HG03354 (cell line): ENCODE measurements around the gene MYO5A.
"Not testable (repeated sequence)": the region's sequence is repeated elsewhere in the genome, so short reads cannot be mapped to it uniquely, and the experiment has no call there.

Experiments used
- ATAC-seq: cut with Tn5 transposase; IDR thresholded peaks from one replicate; pipeline ENCODE4 v1.9.1; 2021; ENCODE audit warnings: mild to moderate bottlenecking; ENCODE audit not compliant: unreplicated experiment, poor library complexity, severe bottlenecking

MYO5A gene

DNA sequence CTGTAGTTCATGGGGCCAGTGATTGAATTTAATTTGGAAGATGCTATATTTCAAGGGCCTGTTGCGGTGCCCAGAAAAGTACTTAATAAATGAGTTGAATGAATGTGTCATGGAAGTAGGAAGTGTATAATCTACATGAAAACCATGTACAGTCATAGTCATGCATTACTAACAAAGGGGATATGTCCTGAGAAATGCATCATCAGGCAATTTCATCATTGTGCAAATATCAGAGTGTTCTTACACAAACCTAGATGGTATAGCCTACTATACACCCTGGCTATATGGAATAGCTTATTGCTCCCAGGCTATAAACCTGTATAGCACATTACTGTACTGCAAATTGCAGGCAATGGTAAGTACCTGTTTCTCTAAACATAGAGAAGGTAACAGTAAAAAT lies 222.4 kb downstream of the MYO5A start:
- ATAC-seq = no peak

DNA sequence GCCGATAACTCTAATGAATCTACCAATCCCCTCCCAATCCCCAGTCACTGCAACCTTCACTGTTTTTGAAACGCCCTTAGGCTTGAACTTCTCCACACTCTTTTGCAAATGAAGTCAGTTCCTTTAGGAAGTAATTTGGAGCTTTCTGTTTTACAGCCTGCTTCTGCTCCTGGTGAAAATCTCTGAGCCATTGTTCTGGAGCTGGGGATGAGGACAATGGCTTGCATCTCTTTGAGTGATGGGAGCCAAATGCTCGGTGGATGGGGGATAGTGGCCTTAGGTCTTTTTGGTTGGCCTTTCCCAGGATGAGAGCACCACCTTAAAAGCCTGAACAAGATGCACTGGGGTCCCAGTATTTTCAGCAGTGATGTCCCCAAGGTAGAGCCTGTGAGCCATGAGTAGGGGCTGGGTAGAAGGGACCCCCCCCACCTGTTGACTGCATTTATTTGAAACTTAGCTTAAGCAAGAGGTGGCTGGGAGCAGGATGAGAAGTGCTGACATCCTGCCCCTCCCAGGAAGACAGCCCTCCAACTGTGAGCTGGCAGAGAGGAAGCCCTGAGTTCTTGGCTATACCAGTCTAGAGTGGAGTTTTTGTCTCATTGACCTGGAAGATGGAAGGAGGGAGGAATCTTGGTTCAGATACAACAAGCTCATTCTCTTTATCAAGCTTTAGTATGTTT lies 225.4 kb downstream of the MYO5A start:
- ATAC-seq = no peak

DNA sequence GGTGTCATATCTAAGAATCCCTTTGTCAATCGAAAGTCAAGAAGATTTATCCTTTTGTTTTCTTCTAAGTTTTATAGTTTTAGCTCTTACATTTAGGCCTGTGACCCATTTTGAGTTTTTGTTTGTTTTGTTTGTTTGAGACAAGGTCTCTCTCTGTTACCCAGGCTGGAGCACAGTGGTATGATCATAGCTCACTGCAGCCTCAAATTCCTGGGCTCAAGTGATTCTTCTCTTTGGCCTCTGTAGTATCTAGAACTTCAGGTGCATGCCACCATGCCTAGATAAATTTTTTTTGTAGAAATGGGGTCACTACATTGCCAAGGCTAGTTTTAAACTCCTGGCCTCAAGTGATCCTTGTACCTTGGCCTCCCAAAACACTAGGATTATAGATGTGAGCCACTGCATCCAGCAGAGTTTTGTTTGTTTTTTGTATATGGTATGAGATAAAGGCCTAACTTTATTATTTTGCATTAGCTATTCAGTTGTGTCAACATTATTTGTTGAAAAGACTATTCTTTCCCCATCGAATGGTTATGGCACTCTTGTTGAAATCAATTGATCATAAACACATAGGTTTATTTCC lies 227.3 kb downstream of the MYO5A start:
- ATAC-seq = no peak

DNA sequence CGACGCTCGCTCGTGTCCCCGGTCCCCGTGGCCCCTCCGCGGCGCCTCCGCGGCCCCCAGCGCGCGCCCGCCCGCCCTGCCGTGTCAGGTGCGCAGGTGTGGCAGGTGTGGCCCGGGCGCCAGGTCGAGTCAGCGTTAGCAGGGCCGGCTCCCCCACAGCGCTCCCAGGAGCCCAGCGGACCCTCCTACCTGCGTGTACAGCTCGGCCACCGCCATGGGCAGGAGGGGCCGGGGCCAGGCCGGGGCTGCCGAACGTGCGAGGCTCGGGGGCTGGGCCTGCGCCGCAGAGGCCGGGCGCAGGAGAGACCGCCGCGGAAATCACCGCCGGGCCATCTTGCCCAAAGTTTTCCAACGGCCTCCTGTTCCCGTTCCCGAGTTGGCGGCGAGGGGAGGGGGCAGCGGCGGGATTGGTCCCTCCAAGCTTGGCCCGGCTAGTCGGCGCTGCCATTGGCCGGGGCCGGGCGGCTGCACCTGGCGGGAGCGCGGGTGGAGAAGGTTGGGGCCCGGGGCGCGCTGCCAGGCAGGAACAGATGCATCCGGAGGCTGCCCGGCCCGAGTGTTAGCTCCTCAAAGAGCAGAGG lies 233.2 kb downstream of the MYO5A start, which contains the start of gene MYO5C:
Gene MYO5C, minus strand, starts transcription at position 384 of the 581 bp plus-strand sequence. Its CDS starts 168 bp downstream, at position 216.
- no peak for ATAC-seq

DNA sequence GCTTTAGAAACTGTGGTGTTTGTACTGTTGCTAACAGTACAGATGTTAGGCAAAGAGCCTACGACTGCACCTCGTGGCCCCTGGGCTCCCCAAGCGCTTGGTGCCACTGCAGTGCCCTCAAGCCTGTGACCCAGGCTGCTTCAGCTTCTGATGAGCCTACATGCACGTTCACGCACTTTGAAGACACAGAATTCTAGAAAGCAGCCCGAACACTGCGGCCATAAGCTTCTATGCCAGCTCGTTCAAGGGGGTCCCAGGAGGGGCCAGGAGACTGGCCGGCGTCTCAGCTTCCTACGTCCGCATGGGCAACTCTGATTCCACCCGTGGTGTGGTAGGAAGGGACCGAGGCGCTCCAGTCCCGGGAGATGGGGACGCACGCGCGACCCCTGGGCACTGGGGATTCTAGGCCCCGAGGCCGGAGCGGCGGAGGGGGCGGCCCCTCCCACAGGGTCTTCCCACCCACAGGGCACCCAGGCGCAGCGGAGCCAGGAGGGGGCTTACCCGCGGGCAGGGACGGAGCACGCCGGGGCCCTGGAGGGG lies 233.7 kb downstream of the MYO5A start:
- ATAC-seq = no peak

DNA sequence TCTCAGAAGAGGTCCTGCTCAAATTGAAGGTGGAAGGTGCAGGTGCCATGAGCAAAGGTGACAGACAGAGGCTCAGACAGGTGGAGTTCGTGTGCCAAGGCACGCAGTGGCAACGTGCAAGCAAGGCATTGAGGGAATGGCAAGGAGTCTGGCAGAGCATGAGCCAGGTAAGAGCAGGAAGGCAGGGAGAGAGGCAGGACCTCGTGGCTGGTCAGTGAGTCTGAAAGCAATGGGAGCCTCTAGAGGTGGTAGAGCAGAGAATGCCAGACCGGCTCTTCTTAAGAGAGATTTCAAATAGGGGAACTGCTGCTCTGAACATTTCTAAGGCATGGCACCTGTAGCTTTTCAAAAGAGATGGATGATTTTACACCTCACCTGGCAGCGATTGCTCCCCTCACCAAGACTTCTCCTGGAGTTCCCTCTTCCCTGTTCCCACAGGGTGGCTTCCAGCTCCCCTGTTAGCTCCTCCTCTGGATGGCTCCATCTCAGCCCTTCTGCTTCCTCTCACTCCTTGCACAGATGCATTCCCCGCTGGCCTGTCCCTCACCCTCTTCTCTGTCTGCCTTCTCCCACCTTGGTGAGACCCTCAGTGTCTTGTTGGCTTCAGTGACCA lies 235.8 kb downstream of the MYO5A start:
- ATAC-seq = no peak

DNA sequence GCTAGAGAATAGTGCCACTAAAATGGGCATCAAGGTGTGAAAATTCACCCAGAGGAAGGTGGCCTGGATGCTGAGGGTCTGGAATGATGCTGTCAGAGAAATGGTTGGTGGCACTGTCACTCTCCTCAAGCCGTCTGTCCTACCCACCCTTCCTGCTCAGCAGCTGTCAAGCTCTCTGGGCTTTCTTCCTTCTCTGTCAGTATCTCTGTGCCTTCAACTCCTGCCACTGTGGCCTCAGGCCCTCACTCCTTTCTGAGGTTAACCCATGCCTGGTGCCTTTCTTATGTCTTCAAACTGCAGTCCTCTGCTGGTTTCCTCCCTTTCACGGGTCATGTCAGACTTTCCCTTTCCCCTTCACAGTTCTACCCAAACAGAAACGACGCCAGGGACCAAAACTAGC lies 237.5 kb downstream of the MYO5A start:
- no peak for ATAC-seq

DNA sequence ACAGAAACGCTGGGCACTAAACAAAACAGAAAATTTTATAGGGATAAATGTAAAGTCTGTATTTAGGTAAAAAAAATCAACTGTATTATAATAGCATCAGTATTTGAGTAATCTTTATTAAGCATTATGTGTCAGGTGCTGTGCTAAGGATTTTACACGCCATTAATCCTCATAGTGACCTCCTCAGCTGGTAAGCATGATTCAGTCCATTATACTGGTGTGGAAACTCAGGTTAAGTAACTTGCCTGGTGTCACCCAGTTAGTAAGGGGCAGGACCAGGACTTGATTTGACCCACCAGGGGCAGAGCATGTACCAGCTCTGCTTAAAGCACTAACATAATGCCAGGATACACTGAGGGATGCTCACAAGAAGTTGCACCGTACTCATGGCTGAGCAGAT lies 237.9 kb downstream of the MYO5A start:
- no peak for ATAC-seq

DNA sequence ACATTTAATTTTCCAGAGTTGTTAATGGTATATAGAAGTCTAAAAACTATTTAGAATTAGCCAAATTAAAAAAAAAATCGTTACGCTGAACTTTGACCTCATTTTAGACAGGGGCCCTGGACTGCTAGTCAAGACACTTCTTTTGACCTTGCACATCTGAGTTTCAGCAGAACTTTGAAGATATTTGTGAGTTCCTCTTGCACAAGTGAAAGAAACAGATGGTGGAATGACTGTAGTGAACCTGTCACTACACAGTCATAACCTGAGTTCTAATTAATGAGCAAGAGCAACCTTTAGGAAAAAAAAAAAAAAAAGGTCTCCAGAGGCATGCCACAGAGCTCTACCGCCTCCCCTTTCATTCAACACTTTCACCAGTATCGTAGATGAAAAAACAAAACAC lies 238.4 kb downstream of the MYO5A start:
- ATAC-seq = peak; percentile 47

DNA sequence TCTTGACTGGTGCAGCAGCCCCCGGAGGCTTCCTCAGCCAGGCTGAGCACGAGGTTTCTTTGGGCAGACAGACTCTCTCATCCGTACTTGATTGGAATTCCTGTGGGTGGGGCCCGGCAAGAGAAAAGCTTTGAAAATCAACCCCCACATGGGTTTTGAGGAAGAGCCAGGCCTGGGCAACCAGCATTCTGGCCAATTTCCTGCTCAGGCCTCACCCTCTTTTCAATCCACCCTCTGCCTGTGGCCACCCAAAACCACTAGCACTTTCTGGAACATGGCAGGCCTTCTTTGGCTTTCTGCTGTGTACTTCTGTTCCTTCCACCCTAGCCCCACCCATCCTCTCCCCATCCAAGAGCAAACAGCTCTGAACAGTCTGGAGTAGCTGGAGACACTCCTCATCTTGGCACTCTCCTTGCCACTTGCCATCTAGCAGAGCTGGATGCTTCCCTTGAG lies 239.0 kb downstream of the MYO5A start:
- no peak for ATAC-seq

DNA sequence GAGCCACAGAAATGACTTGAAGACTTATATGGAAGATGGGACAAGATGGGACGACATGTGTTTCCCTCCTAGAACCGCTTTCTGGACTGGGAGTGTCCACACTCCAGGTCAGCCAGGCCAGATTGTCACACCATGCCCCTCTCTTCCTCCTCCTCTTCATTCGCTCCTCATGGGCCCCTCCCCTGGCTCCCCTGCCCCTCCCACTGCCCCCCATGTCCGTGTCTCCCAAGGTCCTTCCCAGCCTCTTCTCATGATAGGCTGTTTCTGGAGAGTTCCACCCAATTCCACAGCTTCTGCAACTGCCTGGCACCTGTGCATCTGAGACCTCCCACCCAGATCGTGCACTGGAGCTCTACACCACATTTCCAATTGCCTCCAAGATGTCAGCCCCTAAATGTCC lies 239.7 kb downstream of the MYO5A start:
- ATAC-seq = no peak

DNA sequence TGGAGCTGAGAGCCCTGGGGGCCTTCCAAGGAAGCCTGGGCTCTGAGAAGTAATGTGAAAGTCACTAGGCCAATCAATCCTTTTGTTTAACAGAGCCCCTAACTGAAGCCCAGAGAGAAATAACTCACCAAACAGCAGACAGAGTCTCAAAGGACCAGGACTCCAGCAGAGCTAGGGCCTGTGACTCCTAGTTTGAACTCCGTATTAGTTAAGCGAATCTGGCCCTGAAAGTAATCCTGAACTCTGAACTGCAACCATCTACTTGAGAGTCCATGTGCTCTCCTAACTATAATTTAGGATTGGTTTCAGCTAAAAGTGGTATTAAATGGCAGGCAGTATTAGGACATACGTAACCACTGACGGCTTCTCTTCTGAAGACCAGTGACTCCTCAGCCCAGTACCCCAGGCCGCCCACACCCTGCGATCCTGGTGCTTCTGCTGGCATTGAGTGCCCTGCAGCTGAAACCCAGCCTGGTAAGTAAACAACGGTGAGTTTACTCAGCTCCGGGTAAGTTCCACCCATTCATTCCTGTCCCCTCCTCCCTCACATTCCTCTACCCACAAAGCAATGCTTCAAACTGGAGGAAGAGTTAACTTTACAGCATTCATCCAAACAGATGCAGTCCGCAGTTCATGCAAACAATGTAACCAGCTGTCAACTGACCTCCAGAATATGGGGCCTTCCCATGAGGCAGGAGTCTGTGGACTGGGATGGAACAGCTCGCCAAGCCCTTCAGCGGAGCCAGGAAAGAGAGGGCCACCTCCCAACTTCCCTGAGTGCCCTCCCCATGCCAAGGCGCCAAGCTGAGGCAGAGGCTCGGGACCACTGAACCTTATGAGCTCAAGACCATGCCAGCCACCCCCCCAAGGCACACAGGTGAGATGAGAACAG lies 240.4 kb downstream of the MYO5A start:
- no peak for ATAC-seq

DNA sequence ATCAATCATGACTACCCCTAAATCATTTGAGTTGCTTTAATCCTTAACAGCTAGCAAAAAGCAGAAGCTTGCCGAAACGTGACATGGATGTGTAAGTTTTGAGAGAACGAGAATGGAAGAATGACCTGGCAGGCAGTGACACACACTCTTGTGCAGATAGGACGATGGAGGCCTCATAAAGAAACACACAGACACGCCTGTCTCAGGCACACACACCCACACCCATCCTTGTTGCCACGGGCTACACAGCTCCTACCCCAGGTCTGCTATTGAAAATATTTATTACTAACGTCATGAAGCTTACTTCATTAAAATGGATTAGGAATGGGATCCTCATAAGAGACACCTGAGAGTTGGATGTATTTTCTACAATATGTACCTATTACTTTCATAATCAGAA lies 241.6 kb downstream of the MYO5A start:
- ATAC-seq = no peak

DNA sequence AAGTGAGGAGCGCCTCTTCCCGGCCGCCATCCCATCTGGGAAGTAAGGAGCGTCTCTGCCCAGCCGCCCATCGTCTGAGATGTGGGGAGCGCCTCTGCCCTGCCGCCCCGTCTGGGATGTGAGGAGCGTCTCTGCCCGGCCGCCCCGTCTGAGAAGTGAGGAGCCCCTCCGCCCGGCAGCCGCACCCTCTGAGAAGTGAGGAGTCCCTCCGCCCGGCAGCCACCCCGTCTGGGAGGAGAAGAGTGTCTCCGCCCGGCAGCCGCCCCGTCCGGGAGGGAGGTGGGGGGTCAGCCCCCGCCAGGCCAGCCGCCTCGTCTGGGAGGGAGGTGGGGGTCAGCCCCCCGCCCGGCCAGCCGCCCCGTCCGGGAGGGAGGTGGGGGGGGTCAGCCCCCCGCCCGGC lies 242.7 kb downstream of the MYO5A start:
- not testable (repeated sequence) for ATAC-seq

DNA sequence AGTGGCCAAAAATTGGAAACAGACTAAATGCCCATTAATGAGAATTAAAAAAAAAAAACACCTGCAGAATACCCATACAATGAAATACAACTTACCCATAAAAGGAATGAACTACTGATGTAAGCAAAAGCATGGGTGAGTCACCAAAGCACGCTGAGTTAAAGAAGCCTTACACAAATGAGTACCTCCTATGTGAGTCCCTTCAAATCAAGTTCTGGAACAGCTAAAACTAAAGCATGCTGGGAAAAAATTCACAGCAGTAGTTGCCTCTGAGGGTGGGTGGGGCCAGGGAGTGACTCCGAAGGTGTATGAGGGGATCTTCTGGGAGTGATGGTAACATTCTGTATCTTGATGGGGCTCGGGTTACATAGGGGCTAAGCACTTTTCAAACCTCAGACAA lies 244.5 kb downstream of the MYO5A start:
- no peak for ATAC-seq

DNA sequence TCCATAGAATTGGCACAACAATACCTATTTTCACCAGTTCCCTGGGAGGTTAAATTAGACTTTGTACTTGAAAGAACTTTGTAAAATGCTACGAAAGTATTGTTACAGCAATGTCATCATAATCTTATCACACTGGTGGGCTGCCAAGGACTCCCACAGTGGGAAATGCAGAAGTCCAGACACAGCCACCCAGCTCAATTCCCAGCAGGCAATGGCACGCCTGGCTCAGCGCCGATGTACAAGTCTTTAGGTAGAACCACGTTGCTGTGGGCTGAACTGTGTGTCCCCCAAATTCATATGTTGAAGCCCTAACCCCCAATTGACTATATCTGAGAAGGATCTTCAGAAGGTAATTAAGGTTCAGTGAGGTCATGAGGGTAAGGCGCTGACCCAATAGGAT lies 245.4 kb downstream of the MYO5A start:
- ATAC-seq = no peak

DNA sequence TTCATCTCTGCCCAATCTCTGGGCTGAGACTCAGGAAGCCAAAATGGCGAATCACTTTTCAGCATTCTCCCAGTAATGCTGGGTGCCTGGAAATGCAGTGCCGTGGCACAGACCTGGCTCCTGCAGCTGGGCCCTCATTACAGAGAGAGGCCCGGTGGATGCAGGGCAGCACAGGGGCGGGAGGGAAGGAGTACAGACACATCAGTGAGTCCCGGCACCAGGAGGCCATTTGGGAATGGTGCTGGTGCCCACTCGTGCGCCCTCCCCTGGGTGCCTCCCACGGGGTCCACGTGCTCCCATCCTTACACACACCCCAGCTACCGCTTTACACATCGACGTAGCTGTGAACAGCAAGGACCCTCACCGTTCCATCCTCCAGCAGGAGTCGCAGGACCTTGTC lies 246.3 kb downstream of the MYO5A start:
- ATAC-seq = no peak

DNA sequence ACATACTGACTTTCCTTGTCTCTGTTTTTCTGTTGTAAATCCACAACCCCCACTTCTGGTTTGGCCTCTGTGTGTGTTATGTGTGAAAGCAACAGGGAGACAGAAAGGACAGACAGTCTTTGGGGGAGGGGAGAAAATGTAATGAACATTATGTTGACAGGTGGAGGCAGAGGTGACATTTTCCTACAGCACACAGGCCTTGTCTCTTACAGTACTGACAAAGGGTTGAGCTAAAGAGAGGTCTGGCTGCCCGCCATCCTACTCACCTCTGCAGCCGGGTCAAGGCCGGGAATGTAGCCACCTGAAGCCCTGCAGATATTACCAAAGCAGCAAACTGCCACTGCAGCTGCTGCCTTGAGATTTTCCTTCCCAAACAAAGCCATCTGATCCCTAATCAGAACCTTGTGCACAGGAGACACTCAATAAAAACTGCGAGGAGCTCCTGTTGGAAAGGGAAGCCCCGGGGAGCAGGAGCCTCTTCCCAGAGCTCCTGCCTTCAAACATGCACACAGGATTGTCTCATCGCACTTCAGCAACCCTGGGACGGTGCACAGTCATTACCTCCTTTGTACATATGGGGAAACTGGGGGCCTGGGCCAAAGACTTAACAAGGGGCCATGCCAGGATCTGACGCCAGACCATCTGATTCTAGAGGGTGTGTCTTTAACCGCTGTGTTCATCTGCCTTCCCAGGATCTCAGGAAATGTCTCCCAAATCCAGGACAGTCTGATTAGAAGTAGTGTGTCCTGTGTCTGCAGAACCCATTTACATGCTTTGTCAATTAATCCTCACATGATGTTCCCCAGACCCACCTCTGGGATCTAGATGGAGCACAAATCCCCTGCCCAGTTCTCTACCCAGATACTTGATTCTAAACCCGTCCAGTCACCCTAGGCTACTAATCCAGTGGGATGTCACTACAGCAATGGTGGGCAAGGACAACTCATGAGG lies 247.3 kb downstream of the MYO5A start:
- no peak for ATAC-seq
